Measurements from ENCODE around the gene HNRNPH2.

HNRNPH2 gene

GRCh38 chrX:101407748-101408531 is at the start of gene HNRNPH2, which contains the start of gene GLA:
TSS of gene HNRNPH2 (plus strand) at chrX:101408222. CDS start at chrX:101411989, 3,767 bp downstream.
TSS of gene GLA (minus strand) at chrX:101407925. CDS start at chrX:101407903, 22 bp downstream.
- DNase-seq = peak; percentile 88

- no peak for DNase-seq
Measured at GRCh38 chrX:101359966-101360365, 48.1 kb upstream of the HNRNPH2 start.

- no peak for DNase-seq
Measured at GRCh38 chrX:101360390-101360789, 47.6 kb upstream of the HNRNPH2 start.

GRCh38 chrX:101362116-101362515 is 45.9 kb upstream of the HNRNPH2 start:
- DNase-seq = no peak

GRCh38 chrX:101362757-101363156 is 45.3 kb upstream of the HNRNPH2 start:
- DNase-seq = no peak

- DNase-seq = no peak
Measured at GRCh38 chrX:101365301-101365795, 42.7 kb upstream of the HNRNPH2 start.

- DNase-seq = no peak
Measured at GRCh38 chrX:101368800-101369199, 39.2 kb upstream of the HNRNPH2 start.

- DNase-seq = no peak
Measured at GRCh38 chrX:101369687-101370086, 38.3 kb upstream of the HNRNPH2 start.

GRCh38 chrX:101370888-101371504 is 37.0 kb upstream of the HNRNPH2 start:
- no peak for DNase-seq

GRCh38 chrX:101377547-101377946 is 30.5 kb upstream of the HNRNPH2 start:
- DNase-seq = no peak

- no peak for DNase-seq
Measured at GRCh38 chrX:101383679-101384205, 24.3 kb upstream of the HNRNPH2 start.

GRCh38 chrX:101385026-101385684 is 22.9 kb upstream of the HNRNPH2 start:
- no peak for DNase-seq

GRCh38 chrX:101385795-101386541 is 22.1 kb upstream of the HNRNPH2 start, which contains the start of gene BTK:
TSS of gene BTK (minus strand) at chrX:101386191. CDS start at chrX:101375284, 10,907 bp downstream.
- no peak for DNase-seq

GRCh38 chrX:101386542-101386885 is 21.5 kb upstream of the HNRNPH2 start:
- no peak for DNase-seq

- DNase-seq = no peak
Measured at GRCh38 chrX:101388604-101389003, 19.4 kb upstream of the HNRNPH2 start.

GRCh38 chrX:101390664-101391525 is 17.1 kb upstream of the HNRNPH2 start, which contains the start of gene RPL36A:
TSS of gene RPL36A (plus strand) at chrX:101391011. CDS start at chrX:101391044, 33 bp downstream.
- DNase-seq = peak; percentile 85

- DNase-seq = no peak
Measured at GRCh38 chrX:101391831-101392230, 16.2 kb upstream of the HNRNPH2 start.

GRCh38 chrX:101393530-101394305 is 14.3 kb upstream of the HNRNPH2 start:
- no peak for DNase-seq

- DNase-seq = no peak
Measured at GRCh38 chrX:101394372-101394771, 13.7 kb upstream of the HNRNPH2 start.

GRCh38 chrX:101395789-101396188 is 12.2 kb upstream of the HNRNPH2 start:
- no peak for DNase-seq

- no peak for DNase-seq
Measured at GRCh38 chrX:101397779-101398178, 10.2 kb upstream of the HNRNPH2 start.

Measured in right forelimb (tissue), 1 donor.